ENCODE data around the gene VRK3. TPM values are rescaled to one million over a fixed set of nuclear protein-coding genes. Genes with fewer than 3 reads are reported as not detected.

VRK3 gene
- total and polyA plus RNA-seq, 2 of the 4 experiments (the other 2 are of a cell fraction), result 28.7 to 35.8 TPM

- no peak overlapping the region for H3K4me2 ChIP-seq (ENCODE audit: low read depth, low read length)
- H4K5ac ChIP-seq (ENCODE audit: low read depth, low read length), result no peak overlapping the region
- H3K14ac ChIP-seq (replicated peaks; ENCODE audit: low read depth, low read length), result no peak overlapping the region
- in situ Hi-C loops (cut with MboI; ENCODE audit: low sequenced_read_pairs) (no loop called here), dilution Hi-C loops (cut with HindIII; ENCODE audit: low sequenced_read_pairs, unreplicated experiment) (no loop called here), intact Hi-C loops (cut with micrococcal nuclease) (no loop called here)
- H3K36me3 ChIP-seq (ENCODE audit: control insufficient read depth, insufficient read depth, low read length), result peaks cover 28% of the 10 kb centered on the region
- H3K79me1 ChIP-seq (ENCODE audit: low read depth in 1 of 2, low read length in 2 of 2), result peaks cover 29 to 60% of the 10 kb centered on the region in 2 experiments
- BruUV-seq (replicated peaks), result no TSS peak
- H2AFZ ChIP-seq (replicated peaks; ENCODE audit: low read length, poor library complexity), result no peak overlapping the region
- H3K4me1 ChIP-seq (ENCODE audit: control insufficient read depth, insufficient read depth, low read length), result no peaks in the 10 kb centered on the region
- ChIA-PET CTCF (no interaction called here), POLR2A (ENCODE audit: unreplicated experiment) (no interaction called here)
- H3K9me3 ChIP-seq (ENCODE audit: control insufficient read depth, insufficient read depth, low read length), result no peaks in the 10 kb centered on the region
- 100% methylated on average over 1 of the region's 6 CpGs; no CpG with 5 or more reads in 1 of the 2 experiments for WGBS, 2 experiments (ENCODE audit: extremely low coverage in 2 of 2, insufficient read length in 1 of 2)
- H4K20me1 ChIP-seq (ENCODE audit: insufficient read depth, low read length), result peaks cover 18% of the 10 kb centered on the region
- no peak overlapping the region for H2BK120ac ChIP-seq (ENCODE audit: low read depth, low read length)
- peaks cover 3% of the 10 kb centered on the region; the same call in 1 of the 2 replicates for H3K9me1 ChIP-seq (ENCODE audit: insufficient read depth, low read length)
- ATAC-seq (ENCODE audit: low read depth) (no peak), DNase-seq (no peak)
- H2AK5ac ChIP-seq (ENCODE audit: low read depth, low read length), result no peak overlapping the region
- H4K8ac ChIP-seq (ENCODE audit: low read depth in 2 of 2, low read length in 2 of 2), result no peak overlapping the region
- H2AK9ac ChIP-seq (replicated peaks; ENCODE audit: low read depth, low read length, poor library complexity), result no peak overlapping the region
- no peak overlapping the region for H2BK15ac ChIP-seq (ENCODE audit: low read depth, low read length)
- no peak overlapping the region for H2BK5ac ChIP-seq (ENCODE audit: low read depth, low read length, poor library complexity, severe bottlenecking)
- no peak overlapping the region for H3K23ac ChIP-seq (ENCODE audit: low read depth, low read length)
- TF ChIP-seq MAZ (IDR thresholded peaks at IDR 0.05; ENCODE audit: borderline replicate concordance, low read depth, low read length) (no peak), USF2 (IDR thresholded peaks at IDR 0.05; ENCODE audit: low read depth, low read length) (no peak), MXI1 (IDR thresholded peaks at IDR 0.05; ENCODE audit: borderline replicate concordance, low read depth, low read length) (no peak), NFE2L2 (IDR thresholded peaks at IDR 0.05; ENCODE audit: low read depth, low read length) (no peak), SMC3 (IDR thresholded peaks at IDR 0.05; ENCODE audit: low read depth, low read length) (no peak), BHLHE40 (IDR thresholded peaks at IDR 0.05; ENCODE audit: low read depth, low read length) (no peak), CHD1 (IDR thresholded peaks at IDR 0.05; ENCODE audit: low read depth, low read length) (no peak), CEBPB (IDR thresholded peaks at IDR 0.05; ENCODE audit: low read depth, low read length) (no peak), ELK1 (IDR thresholded peaks at IDR 0.05; ENCODE audit: borderline replicate concordance, low read depth, low read length) (no peak)
- TF ChIP-seq, protein P1, sequence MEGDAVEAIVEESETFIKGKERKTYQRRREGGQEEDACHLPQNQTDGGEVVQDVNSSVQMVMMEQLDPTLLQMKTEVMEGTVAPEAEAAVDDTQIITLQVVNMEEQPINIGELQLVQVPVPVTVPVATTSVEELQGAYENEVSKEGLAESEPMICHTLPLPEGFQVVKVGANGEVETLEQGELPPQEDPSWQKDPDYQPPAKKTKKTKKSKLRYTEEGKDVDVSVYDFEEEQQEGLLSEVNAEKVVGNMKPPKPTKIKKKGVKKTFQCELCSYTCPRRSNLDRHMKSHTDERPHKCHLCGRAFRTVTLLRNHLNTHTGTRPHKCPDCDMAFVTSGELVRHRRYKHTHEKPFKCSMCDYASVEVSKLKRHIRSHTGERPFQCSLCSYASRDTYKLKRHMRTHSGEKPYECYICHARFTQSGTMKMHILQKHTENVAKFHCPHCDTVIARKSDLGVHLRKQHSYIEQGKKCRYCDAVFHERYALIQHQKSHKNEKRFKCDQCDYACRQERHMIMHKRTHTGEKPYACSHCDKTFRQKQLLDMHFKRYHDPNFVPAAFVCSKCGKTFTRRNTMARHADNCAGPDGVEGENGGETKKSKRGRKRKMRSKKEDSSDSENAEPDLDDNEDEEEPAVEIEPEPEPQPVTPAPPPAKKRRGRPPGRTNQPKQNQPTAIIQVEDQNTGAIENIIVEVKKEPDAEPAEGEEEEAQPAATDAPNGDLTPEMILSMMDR (conservative IDR thresholded peaks at IDR 0.05; ENCODE audit: low read depth, low read length), result no peak
- H3K27ac ChIP-seq (ENCODE audit: insufficient read depth, low read length), result no peak overlapping the region
- H3K18ac ChIP-seq (ENCODE audit: low read depth, low read length), result no peak overlapping the region
- no peak overlapping the region for H3K4me3 ChIP-seq (ENCODE audit: insufficient read depth, low read depth, low read length)
- no peaks in the 10 kb centered on the region for H3K27me3 ChIP-seq (ENCODE audit: control insufficient read depth, insufficient read depth, low read length)
- no peak overlapping the region for H4K91ac ChIP-seq (ENCODE audit: insufficient read depth, low read depth, low read length)
- no peak overlapping the region for H3K4ac ChIP-seq (ENCODE audit: low read depth, low read length)
- H3K9ac ChIP-seq (ENCODE audit: low read depth, low read length), result no peak overlapping the region
- H3K56ac ChIP-seq (ENCODE audit: extremely low read depth, insufficient read depth, low read length), result no peak overlapping the region
- H2BK20ac ChIP-seq (ENCODE audit: low read depth, low read length), result no peak overlapping the region
These were observed 4.7 kb downstream of the VRK3 start for GRCh38 chr19:50020481-50020880.

All from IMR-90 (cell line).